Measurements from ENCODE around the gene PARP16. TPM values are rescaled to one million over a fixed set of nuclear protein-coding genes. Genes with fewer than 3 reads are reported as not detected.

The PARP16 gene
- total RNA-seq, 4 donors from 2014 or later: 5.6 to 11.0 (median 7.5) TPM

- DNase-seq (ENCODE audit: low spot score): no peak
- ATAC-seq (ENCODE audit: low FRiP score): no peak
- TF ChIP-seq CTCF (IDR thresholded peaks at IDR 0.05): no peak
Observed at GRCh38 chr15:65332391-65333147, 45.9 kb upstream of the PARP16 start.

DNA sequence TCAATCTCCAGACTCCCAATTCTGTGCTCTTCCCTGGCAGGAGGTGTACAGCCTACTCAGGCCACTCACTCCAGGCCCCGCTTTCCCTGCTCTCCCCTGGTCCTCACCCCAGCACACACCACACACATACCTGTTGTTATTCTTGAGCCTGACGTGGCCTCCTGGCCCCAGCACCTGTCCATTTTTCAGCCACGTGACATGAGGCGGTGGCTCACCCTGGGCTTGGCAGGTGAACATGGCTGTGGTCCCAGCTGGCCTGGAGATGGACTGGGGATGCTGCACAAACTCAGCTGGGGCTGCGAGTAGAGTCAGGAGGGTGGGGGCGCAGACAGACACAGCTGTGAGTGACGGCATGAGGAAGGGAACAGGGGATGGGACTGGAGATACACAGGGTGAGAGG is 45.1 kb upstream of the PARP16 start:
- ATAC-seq (ENCODE audit: low FRiP score) (no peak), DNase-seq (ENCODE audit: low spot score) (no peak)
- TF ChIP-seq CTCF (IDR thresholded peaks at IDR 0.05): no peak

- ATAC-seq (ENCODE audit: low FRiP score) (no peak), DNase-seq (ENCODE audit: low spot score) (no peak)
- TF ChIP-seq CTCF (IDR thresholded peaks at IDR 0.05): no peak
Observed at GRCh38 chr15:65330934-65331645, 44.4 kb upstream of the PARP16 start.

DNA sequence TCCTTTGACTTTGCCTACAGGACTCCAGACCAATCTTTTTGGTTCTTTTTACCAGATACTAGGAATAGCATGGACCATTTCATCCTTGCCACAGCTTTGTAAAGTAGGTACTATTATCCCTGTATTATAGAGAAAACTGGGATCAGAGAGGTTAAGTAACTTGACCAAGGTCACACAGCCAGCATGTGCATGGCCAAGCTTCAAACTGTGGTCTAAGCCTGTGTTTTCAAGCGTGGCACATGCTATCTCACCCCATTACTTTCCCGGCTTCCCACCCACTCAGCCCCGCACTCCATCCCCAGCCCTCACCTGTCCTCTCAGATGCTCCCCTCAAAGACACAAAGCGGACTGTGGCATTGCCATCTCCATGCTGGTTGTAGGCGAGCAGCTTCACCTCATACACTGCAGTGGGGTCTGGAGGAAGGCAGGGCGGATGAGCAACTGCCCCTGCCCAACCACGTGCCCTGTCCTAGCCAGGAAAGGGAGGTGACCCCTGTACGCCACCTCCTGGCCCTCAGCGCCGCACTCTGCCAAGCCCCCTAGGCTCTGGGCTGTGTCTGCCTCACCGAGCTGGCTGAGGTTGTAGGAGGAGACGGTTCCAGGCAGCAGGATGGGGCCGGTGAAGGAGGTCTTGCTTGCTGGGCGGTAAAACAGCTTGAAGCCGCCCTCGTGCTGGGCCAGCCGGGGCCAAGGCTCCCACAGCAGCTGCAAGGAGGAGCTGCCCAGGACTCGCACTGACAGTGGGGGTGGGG is 43.5 kb upstream of the PARP16 start:
- DNase-seq (ENCODE audit: low spot score) (no peak), ATAC-seq (ENCODE audit: low FRiP score) (no peak)
- no peak for TF ChIP-seq CTCF (IDR thresholded peaks at IDR 0.05)

DNA sequence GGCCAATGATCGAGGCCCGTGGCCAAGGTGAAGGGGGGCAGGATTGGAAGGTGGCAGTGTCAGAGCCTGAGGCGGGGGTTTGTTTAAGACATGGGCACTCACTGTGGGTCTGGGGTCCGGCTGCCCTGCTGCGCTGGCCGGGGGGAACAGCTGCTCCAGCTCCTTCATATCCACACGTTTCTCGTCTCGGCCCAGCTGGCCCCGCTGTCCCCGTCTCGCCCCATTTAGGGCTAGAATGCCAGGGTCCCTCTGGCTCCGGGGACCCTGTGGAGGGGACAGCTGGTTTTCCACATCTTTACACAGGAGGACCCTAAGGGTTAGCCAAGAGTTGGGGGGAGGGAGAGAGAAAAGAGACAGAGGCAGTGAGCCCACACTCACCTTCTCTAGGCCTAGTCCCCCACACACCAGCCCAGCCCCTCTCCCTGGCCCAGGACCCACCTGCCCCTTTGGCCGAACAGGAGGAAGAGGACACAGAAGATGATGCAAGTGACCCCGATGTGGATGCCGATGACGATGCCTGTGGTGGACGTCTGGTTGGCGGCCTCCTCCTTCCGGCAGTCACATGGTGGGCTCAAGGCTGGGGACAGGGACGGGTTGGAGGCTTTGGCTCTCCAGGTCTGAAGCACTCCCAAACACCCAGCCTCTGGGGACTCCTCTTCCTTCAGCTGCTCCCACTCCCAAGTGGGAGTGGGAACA is 42.8 kb upstream of the PARP16 start:
- TF ChIP-seq CTCF (IDR thresholded peaks at IDR 0.05): no peak
- ATAC-seq (ENCODE audit: low FRiP score): no peak
- no peak for DNase-seq (ENCODE audit: low spot score)

DNA sequence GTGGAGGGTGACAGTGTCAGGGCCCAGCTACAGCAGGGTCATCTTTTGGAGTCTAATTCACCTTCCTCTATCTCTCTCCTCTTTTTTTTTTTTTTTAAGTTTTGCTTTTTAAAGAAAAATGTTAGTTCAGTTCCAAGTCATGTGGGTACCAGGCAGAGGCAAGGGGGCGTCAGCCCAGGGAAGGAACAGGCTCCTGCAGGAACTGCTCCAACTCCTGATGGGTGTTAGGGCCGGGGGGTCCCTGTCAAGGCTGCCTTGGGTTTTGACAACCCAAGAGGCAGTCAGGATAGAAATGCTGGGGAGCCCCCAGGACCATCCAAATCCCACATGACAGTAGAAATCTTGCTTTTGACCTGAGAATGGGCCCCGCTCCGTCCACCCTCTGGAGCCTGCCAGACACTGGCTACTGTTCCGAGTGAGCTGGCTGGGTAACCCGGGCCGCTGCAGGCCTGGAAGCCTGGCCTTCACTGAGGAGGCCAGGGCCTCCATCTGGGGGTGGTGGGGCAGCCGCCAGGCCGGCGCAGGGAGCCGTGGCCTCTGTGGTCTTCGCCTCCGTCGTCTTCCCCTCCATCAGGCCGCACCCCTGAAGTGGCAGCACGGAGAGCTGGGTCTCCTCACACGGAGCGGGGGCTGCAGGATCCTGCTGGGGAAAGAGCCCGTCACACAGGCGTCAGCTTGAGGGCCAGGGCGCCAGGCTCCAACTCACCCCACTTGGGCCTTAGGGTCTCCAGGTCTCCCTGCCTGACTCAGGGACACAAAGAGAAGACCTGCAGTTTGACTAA is 42.0 kb upstream of the PARP16 start:
- ATAC-seq (ENCODE audit: low FRiP score) (no peak), DNase-seq (ENCODE audit: low spot score) (no peak)
- TF ChIP-seq CTCF (IDR thresholded peaks at IDR 0.05): no peak

Measured in omental fat pad (tissue), 4 donors.